Measurements from ENCODE around the gene PIBF1. TPM values are rescaled to one million over a fixed set of nuclear protein-coding genes. Genes with fewer than 3 reads are reported as not detected.

PIBF1 gene
- total RNA-seq, 1 experiment from 2014 or later, result 39.1 TPM

- peak; percentile 45 for DNase-seq
- no peak overlapping the region for H3K4me2 ChIP-seq (ENCODE audit: low read depth, low read length, poor library complexity, severe bottlenecking)
- no peak overlapping the region for H2AFZ ChIP-seq (ENCODE audit: low read length)
- no peaks in the 10 kb centered on the region for H3K4me1 ChIP-seq (ENCODE audit: low read length)
- H3K9me3 ChIP-seq (ENCODE audit: low read length), result no peaks in the 10 kb centered on the region
- H3K79me2 ChIP-seq (ENCODE audit: low read length), result no peaks in the 10 kb centered on the region; the same call in 1 of the 2 replicates
- H3K27me3 ChIP-seq (ENCODE audit: low read length), result no peaks in the 10 kb centered on the region
- H3K9me2 ChIP-seq (replicated peaks; ENCODE audit: insufficient read depth, low read length), result no peaks in the 10 kb centered on the region
- H3K27ac ChIP-seq (ENCODE audit: low read length), result no peak overlapping the region
- H4K20me1 ChIP-seq (ENCODE audit: insufficient read depth, low read depth, low read length), result no peaks in the 10 kb centered on the region
- no peak overlapping the region for H3K9ac ChIP-seq (ENCODE audit: low read length)
- H3K36me3 ChIP-seq (ENCODE audit: insufficient read depth, low read length), result no peaks in the 10 kb centered on the region
- H3K4me3 ChIP-seq (ENCODE audit: low read length), result no peak overlapping the region
Observed at GRCh38 chr13:72952529-72953141, 170.7 kb downstream of the PIBF1 start.

GRCh38 chr13:72953391-72953965 is 171.5 kb downstream of the PIBF1 start:
- no peaks in the 10 kb centered on the region for H3K9me3 ChIP-seq (ENCODE audit: low read length)

DNA sequence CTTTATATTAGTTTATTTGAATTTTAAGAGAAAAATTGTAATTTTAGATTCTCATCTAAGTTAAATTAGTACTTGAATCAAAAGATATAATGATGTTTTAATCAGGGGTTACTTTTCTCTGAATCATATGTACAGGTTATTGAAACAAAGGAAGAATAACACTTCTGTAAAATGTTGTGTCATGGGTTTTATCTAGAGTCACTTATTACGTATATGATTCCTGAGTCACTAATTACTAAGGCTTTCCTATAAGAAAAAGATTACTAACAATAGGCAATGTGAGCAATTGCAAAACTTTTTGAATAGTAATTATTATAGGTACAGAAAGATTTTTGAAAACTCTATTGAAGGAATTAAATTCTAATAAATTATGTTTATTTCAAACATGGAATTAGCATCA is 177.7 kb downstream of the PIBF1 start:
- Histone ChIP-seq H3K4me1 (ENCODE audit: low read length) (peaks cover 3% of the 10 kb centered on the region), H2AFZ (ENCODE audit: low read length) (no peak overlapping the region), H3K27ac (ENCODE audit: low read length) (no peak overlapping the region), H3K4me2 (ENCODE audit: low read depth, low read length, poor library complexity, severe bottlenecking) (no peak overlapping the region), H4K20me1 (ENCODE audit: insufficient read depth, low read depth, low read length) (no peaks in the 10 kb centered on the region), H3K9ac (ENCODE audit: low read length) (no peak overlapping the region), H3K36me3 (ENCODE audit: insufficient read depth, low read length) (no peaks in the 10 kb centered on the region), H3K27me3 (ENCODE audit: low read length) (no peaks in the 10 kb centered on the region), H3K9me2 (replicated peaks; ENCODE audit: insufficient read depth, low read length) (no peaks in the 10 kb centered on the region), H3K4me3 (ENCODE audit: low read length) (no peak overlapping the region), H3K79me2 (ENCODE audit: low read length) (no peaks in the 10 kb centered on the region), H3K9me3 (ENCODE audit: low read length) (no peaks in the 10 kb centered on the region)
- DNase-seq, result no peak

More at GRCh38 chr13:72953391-72953965, 171.5 kb downstream of the PIBF1 start:
- Histone ChIP-seq H3K4me3 (ENCODE audit: low read length) (no peak overlapping the region), H3K79me2 (ENCODE audit: low read length) (no peaks in the 10 kb centered on the region; the same call in 1 of the 2 replicates), H3K4me2 (ENCODE audit: low read depth, low read length, poor library complexity, severe bottlenecking) (no peak overlapping the region), H3K27me3 (ENCODE audit: low read length) (no peaks in the 10 kb centered on the region), H3K9ac (ENCODE audit: low read length) (no peak overlapping the region), H3K4me1 (ENCODE audit: low read length) (no peaks in the 10 kb centered on the region), H3K36me3 (ENCODE audit: insufficient read depth, low read length) (no peaks in the 10 kb centered on the region), H3K9me2 (replicated peaks; ENCODE audit: insufficient read depth, low read length) (no peaks in the 10 kb centered on the region), H4K20me1 (ENCODE audit: insufficient read depth, low read depth, low read length) (no peaks in the 10 kb centered on the region), H3K27ac (ENCODE audit: low read length) (no peak overlapping the region), H2AFZ (ENCODE audit: low read length) (no peak overlapping the region)
- DNase-seq, result no peak

GRCh38 chr13:72960114-72960513 is 178.2 kb downstream of the PIBF1 start:
- Histone ChIP-seq H3K9me3 (ENCODE audit: low read length) (no peaks in the 10 kb centered on the region), H3K27me3 (ENCODE audit: low read length) (no peaks in the 10 kb centered on the region), H3K4me3 (ENCODE audit: low read length) (no peak overlapping the region), H3K36me3 (ENCODE audit: insufficient read depth, low read length) (no peaks in the 10 kb centered on the region), H4K20me1 (ENCODE audit: insufficient read depth, low read depth, low read length) (no peaks in the 10 kb centered on the region), H3K4me2 (ENCODE audit: low read depth, low read length, poor library complexity, severe bottlenecking) (no peak overlapping the region), H3K4me1 (ENCODE audit: low read length) (peaks cover 3% of the 10 kb centered on the region), H3K79me2 (ENCODE audit: low read length) (0 out of 2 replicates have a peak, but pooled peaks cover 1% of the 10 kb centered on the region), H3K9ac (ENCODE audit: low read length) (no peak overlapping the region), H2AFZ (ENCODE audit: low read length) (no peak overlapping the region), H3K9me2 (replicated peaks; ENCODE audit: insufficient read depth, low read length) (no peaks in the 10 kb centered on the region), H3K27ac (ENCODE audit: low read length) (no peak overlapping the region)
- no peak for DNase-seq

DNA sequence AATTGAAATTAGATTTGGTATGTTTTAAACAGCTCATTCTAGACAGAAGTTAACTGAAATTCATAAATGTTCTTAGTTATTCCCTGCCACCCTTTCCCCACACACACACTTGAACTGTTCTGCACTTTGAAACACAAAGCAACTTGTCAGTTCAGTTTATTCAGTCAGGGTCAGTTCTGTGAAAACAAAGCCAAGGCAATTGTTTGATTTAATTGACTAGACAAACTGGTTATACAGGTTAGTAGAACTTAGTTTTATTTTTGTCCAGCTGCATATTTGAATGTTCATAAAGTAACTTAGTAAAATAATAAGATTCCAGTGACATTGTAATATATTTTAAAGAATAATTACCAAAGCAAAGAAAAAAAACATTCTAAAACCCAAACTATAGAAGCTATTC is 178.6 kb downstream of the PIBF1 start:
- Histone ChIP-seq H3K4me1 (ENCODE audit: low read length) (peaks cover 3% of the 10 kb centered on the region), H3K9ac (ENCODE audit: low read length) (no peak overlapping the region), H2AFZ (ENCODE audit: low read length) (no peak overlapping the region), H3K9me2 (replicated peaks; ENCODE audit: insufficient read depth, low read length) (no peaks in the 10 kb centered on the region), H3K4me2 (ENCODE audit: low read depth, low read length, poor library complexity, severe bottlenecking) (no peak overlapping the region), H3K36me3 (ENCODE audit: insufficient read depth, low read length) (no peaks in the 10 kb centered on the region), H3K27ac (ENCODE audit: low read length) (no peak overlapping the region), H3K79me2 (ENCODE audit: low read length) (0 out of 2 replicates have a peak, but pooled peaks cover 3% of the 10 kb centered on the region), H3K4me3 (ENCODE audit: low read length) (no peak overlapping the region), H3K9me3 (ENCODE audit: low read length) (no peaks in the 10 kb centered on the region), H3K27me3 (ENCODE audit: low read length) (no peaks in the 10 kb centered on the region), H4K20me1 (ENCODE audit: insufficient read depth, low read depth, low read length) (no peaks in the 10 kb centered on the region)
- DNase-seq, result no peak

- Histone ChIP-seq H3K9me2 (replicated peaks; ENCODE audit: insufficient read depth, low read length) (no peaks in the 10 kb centered on the region), H3K4me3 (ENCODE audit: low read length) (no peak overlapping the region), H4K20me1 (ENCODE audit: insufficient read depth, low read depth, low read length) (no peaks in the 10 kb centered on the region), H3K9ac (ENCODE audit: low read length) (no peak overlapping the region), H3K27ac (ENCODE audit: low read length) (no peak overlapping the region), H3K4me1 (ENCODE audit: low read length) (peaks cover 3% of the 10 kb centered on the region), H3K4me2 (ENCODE audit: low read depth, low read length, poor library complexity, severe bottlenecking) (no peak overlapping the region), H3K36me3 (ENCODE audit: insufficient read depth, low read length) (no peaks in the 10 kb centered on the region), H3K79me2 (ENCODE audit: low read length) (0 out of 2 replicates have a peak, but pooled peaks cover 3% of the 10 kb centered on the region), H2AFZ (ENCODE audit: low read length) (no peak overlapping the region), H3K27me3 (ENCODE audit: low read length) (no peaks in the 10 kb centered on the region), H3K9me3 (ENCODE audit: low read length) (no peaks in the 10 kb centered on the region)
- DNase-seq, result no peak
Observed at GRCh38 chr13:72963762-72964161, 181.8 kb downstream of the PIBF1 start.

GRCh38 chr13:72970301-72970880 is 188.5 kb downstream of the PIBF1 start:
- no peak overlapping the region for H3K27ac ChIP-seq (ENCODE audit: low read length)
- no peaks in the 10 kb centered on the region for H3K9me2 ChIP-seq (replicated peaks; ENCODE audit: insufficient read depth, low read length)
- no peaks in the 10 kb centered on the region for H3K79me2 ChIP-seq (ENCODE audit: low read length)
- H3K36me3 ChIP-seq (ENCODE audit: insufficient read depth, low read length), result 0 out of 2 replicates have a peak, but pooled peaks cover 2% of the 10 kb centered on the region
- H3K4me3 ChIP-seq (ENCODE audit: low read length), result no peak overlapping the region
- H3K27me3 ChIP-seq (ENCODE audit: low read length), result no peaks in the 10 kb centered on the region
- H3K4me1 ChIP-seq (ENCODE audit: low read length), result no peaks in the 10 kb centered on the region
- H4K20me1 ChIP-seq (ENCODE audit: insufficient read depth, low read depth, low read length), result no peaks in the 10 kb centered on the region
- no peak overlapping the region for H2AFZ ChIP-seq (ENCODE audit: low read length)
- H3K4me2 ChIP-seq (ENCODE audit: low read depth, low read length, poor library complexity, severe bottlenecking), result no peak overlapping the region
- no peak for DNase-seq
- H3K9me3 ChIP-seq (ENCODE audit: low read length), result no peaks in the 10 kb centered on the region
- no peak overlapping the region for H3K9ac ChIP-seq (ENCODE audit: low read length)

- Histone ChIP-seq H3K79me2 (ENCODE audit: low read length) (no peaks in the 10 kb centered on the region), H2AFZ (ENCODE audit: low read length) (no peak overlapping the region), H3K4me1 (ENCODE audit: low read length) (no peaks in the 10 kb centered on the region), H3K9ac (ENCODE audit: low read length) (no peak overlapping the region), H3K9me3 (ENCODE audit: low read length) (no peaks in the 10 kb centered on the region), H3K27ac (ENCODE audit: low read length) (no peak overlapping the region), H4K20me1 (ENCODE audit: insufficient read depth, low read depth, low read length) (no peaks in the 10 kb centered on the region), H3K27me3 (ENCODE audit: low read length) (no peaks in the 10 kb centered on the region), H3K36me3 (ENCODE audit: insufficient read depth, low read length) (0 out of 2 replicates have a peak, but pooled peaks cover 3% of the 10 kb centered on the region), H3K4me2 (ENCODE audit: low read depth, low read length, poor library complexity, severe bottlenecking) (no peak overlapping the region), H3K4me3 (ENCODE audit: low read length) (no peak overlapping the region), H3K9me2 (replicated peaks; ENCODE audit: insufficient read depth, low read length) (no peaks in the 10 kb centered on the region)
- DNase-seq, result no peak
Observed at GRCh38 chr13:72970956-72971355, 189.0 kb downstream of the PIBF1 start.
